ENCODE results near the gene CTDP1. TPM values are rescaled to one million over a fixed set of nuclear protein-coding genes. Genes with fewer than 3 reads are reported as not detected.
A peak's percentile ranks its signal among the peaks of the same experiment; 100 is the strongest.

CTDP1 gene
- polyA plus RNA-seq, 1 donor (not counting 4 experiments of a cell fraction or from before 2014, with no cell fraction given) = 9.2 TPM

- Histone ChIP-seq H3K9me3 (ENCODE audit: control insufficient read depth, low read depth, low read length) (no peaks in the 10 kb centered on the region), H3K4me1 (ENCODE audit: control insufficient read depth, extremely low read depth, insufficient read depth, low read length) (no peaks in the 10 kb centered on the region), H3K9ac (ENCODE audit: control insufficient read depth, extremely low read depth, insufficient read depth, low read length) (no peak overlapping the region), H2AFZ (ENCODE audit: control insufficient read depth, low read length) (no peak overlapping the region), H3K79me2 (ENCODE audit: control insufficient read depth, insufficient read depth, low read length) (no peaks in the 10 kb centered on the region), H3K4me3 (ENCODE audit: control insufficient read depth in 2 of 3, extremely low read depth in 1 of 3, insufficient read depth in 2 of 3, low read depth in 1 of 3, low read length in 3 of 3) (no peak overlapping the region), H3K9me1 (ENCODE audit: control insufficient read depth, extremely low read depth, insufficient read depth, low read length) (no peaks in the 10 kb centered on the region), H3K4me2 (ENCODE audit: control insufficient read depth, extremely low read depth, insufficient read depth, low read depth, low read length) (no peak overlapping the region), H3K27ac (ENCODE audit: control insufficient read depth, insufficient read depth, low read length) (no peak overlapping the region), H3K36me3 (ENCODE audit: control insufficient read depth in 2 of 2, extremely low read depth in 1 of 2, insufficient read depth in 2 of 2, low read length in 2 of 2) (no peaks in the 10 kb centered on the region), H4K20me1 (ENCODE audit: control insufficient read depth, extremely low read depth, insufficient read depth, low read length) (no peaks in the 10 kb centered on the region), H3K27me3 (ENCODE audit: control insufficient read depth, extremely low read depth, insufficient read depth, low read length) (peaks cover under 1% of the 10 kb centered on the region)
- dilution Hi-C loops (cut with MboI; ENCODE audit: extremely low pct_ligation_motif_present, low sequenced_read_pairs) = no loop called here
- FAIRE-seq = peak; percentile 59
- TF ChIP-seq CTCF (optimal IDR thresholded peaks at IDR 0.05 in 1 of 3, IDR thresholded peaks at IDR 0.05 in 1 of 3, conservative IDR thresholded peaks at IDR 0.05 in 1 of 3; ENCODE audit: extremely low read depth in 1 of 3, insufficient read depth in 2 of 3, low read length in 3 of 3) = peak; percentile 85 to 97 (median 94)
- no peak for TF ChIP-seq EZH2 (IDR thresholded peaks at IDR 0.05; ENCODE audit: low read length)
- peak; percentile 21 for DNase-seq (ENCODE audit: low read depth, low spot score)
Observed at GRCh38 chr18:79644006-79644665, 35.5 kb upstream of the CTDP1 start.

GRCh38 chr18:79644666-79645057, 34.9 kb upstream of the CTDP1 start:
- Histone ChIP-seq H3K27ac (ENCODE audit: control insufficient read depth, insufficient read depth, low read length) (no peak overlapping the region), H3K27me3 (ENCODE audit: control insufficient read depth, extremely low read depth, insufficient read depth, low read length) (no peaks in the 10 kb centered on the region), H3K4me2 (ENCODE audit: control insufficient read depth, extremely low read depth, insufficient read depth, low read depth, low read length) (no peak overlapping the region), H3K4me3 (ENCODE audit: control insufficient read depth in 2 of 3, extremely low read depth in 1 of 3, insufficient read depth in 2 of 3, low read depth in 1 of 3, low read length in 3 of 3) (no peak overlapping the region), H3K4me1 (ENCODE audit: control insufficient read depth, extremely low read depth, insufficient read depth, low read length) (no peaks in the 10 kb centered on the region), H3K9ac (ENCODE audit: control insufficient read depth, extremely low read depth, insufficient read depth, low read length) (no peak overlapping the region), H3K36me3 (ENCODE audit: control insufficient read depth in 2 of 2, extremely low read depth in 1 of 2, insufficient read depth in 2 of 2, low read length in 2 of 2) (no peaks in the 10 kb centered on the region), H2AFZ (ENCODE audit: control insufficient read depth, low read length) (no peak overlapping the region), H3K9me1 (ENCODE audit: control insufficient read depth, extremely low read depth, insufficient read depth, low read length) (no peaks in the 10 kb centered on the region), H4K20me1 (ENCODE audit: control insufficient read depth, extremely low read depth, insufficient read depth, low read length) (no peaks in the 10 kb centered on the region), H3K79me2 (ENCODE audit: control insufficient read depth, insufficient read depth, low read length) (no peaks in the 10 kb centered on the region), H3K9me3 (ENCODE audit: control insufficient read depth, low read depth, low read length) (no peaks in the 10 kb centered on the region)
- DNase-seq (ENCODE audit: low read depth, low spot score) (no peak), FAIRE-seq (no peak)
- TF ChIP-seq CTCF (optimal IDR thresholded peaks at IDR 0.05 in 1 of 3, IDR thresholded peaks at IDR 0.05 in 1 of 3, conservative IDR thresholded peaks at IDR 0.05 in 1 of 3; ENCODE audit: extremely low read depth in 1 of 3, insufficient read depth in 2 of 3, low read length in 3 of 3) (no peak), EZH2 (IDR thresholded peaks at IDR 0.05; ENCODE audit: low read length) (no peak)
- dilution Hi-C loops (cut with MboI; ENCODE audit: extremely low pct_ligation_motif_present, low sequenced_read_pairs) = no loop called here

Measured in keratinocyte (primary cell).